ENCODE measurements around the gene CTNNA1. TPM values are rescaled to one million over a fixed set of nuclear protein-coding genes. Genes with fewer than 3 reads are reported as not detected.

The CTNNA1 gene
- total RNA-seq, 1 experiment from 2014 or later = 734 TPM

DNA sequence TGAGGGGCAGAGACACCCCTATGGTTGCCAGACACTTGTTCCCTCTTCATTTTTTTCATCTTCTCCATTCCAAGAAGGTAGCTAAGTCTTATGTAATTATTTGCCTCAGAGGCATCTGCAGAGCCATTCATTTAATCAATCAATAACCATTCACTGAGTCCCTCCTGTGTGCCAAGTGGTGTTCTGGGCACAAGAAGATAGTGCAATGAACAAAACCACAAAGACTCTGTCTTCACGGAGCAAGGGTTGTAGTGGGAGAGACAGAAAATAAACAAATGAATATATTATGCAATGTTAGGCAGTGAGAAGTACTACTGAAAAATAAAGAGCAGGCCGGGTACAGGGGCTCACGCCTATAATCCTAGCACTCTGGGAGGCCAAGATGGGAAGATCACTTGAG, 41.4 kb upstream of the CTNNA1 start:
- no peaks in the 10 kb centered on the region for H3K27me3 Mint-ChIP-seq (ENCODE audit: unreplicated experiment)
- H3K36me3 Mint-ChIP-seq (ENCODE audit: insufficient read depth, unreplicated experiment) = no peaks in the 10 kb centered on the region
- no peak for DNase-seq
- no TSS peak for BruUV-seq (replicated peaks)
- CTCF ChIA-PET = interaction anchor here (0.5 to 0.6 kb wide), 2 partner anchors 13 to 35 kb away, joined by 3 read pairs; no protein-coding TSS in a partner anchor
- TF ChIP-seq, protein P1, sequence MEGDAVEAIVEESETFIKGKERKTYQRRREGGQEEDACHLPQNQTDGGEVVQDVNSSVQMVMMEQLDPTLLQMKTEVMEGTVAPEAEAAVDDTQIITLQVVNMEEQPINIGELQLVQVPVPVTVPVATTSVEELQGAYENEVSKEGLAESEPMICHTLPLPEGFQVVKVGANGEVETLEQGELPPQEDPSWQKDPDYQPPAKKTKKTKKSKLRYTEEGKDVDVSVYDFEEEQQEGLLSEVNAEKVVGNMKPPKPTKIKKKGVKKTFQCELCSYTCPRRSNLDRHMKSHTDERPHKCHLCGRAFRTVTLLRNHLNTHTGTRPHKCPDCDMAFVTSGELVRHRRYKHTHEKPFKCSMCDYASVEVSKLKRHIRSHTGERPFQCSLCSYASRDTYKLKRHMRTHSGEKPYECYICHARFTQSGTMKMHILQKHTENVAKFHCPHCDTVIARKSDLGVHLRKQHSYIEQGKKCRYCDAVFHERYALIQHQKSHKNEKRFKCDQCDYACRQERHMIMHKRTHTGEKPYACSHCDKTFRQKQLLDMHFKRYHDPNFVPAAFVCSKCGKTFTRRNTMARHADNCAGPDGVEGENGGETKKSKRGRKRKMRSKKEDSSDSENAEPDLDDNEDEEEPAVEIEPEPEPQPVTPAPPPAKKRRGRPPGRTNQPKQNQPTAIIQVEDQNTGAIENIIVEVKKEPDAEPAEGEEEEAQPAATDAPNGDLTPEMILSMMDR (IDR thresholded peaks at IDR 0.05; ENCODE audit: unreplicated experiment) = no peak
- intact Hi-C loops (cut with micrococcal nuclease; ENCODE audit: unreplicated experiment) = no loop called here
- no peaks in the 10 kb centered on the region for H3K9me3 Mint-ChIP-seq (ENCODE audit: low read depth, unreplicated experiment)
- H3K4me1 Mint-ChIP-seq (ENCODE audit: low read depth, unreplicated experiment) = peaks cover 28% of the 10 kb centered on the region
- no peak overlapping the region for H3K27ac Mint-ChIP-seq (ENCODE audit: unreplicated experiment)
- H3K4me3 Mint-ChIP-seq (ENCODE audit: low read depth, unreplicated experiment) = no peak overlapping the region

- DNase-seq = no peak
- CTCF ChIA-PET = interaction anchor here (0.5 kb wide), 1 partner anchor 36 kb away, joined by 3 read pairs; no protein-coding TSS in a partner anchor
- no peaks in the 10 kb centered on the region for H3K36me3 Mint-ChIP-seq (ENCODE audit: insufficient read depth, unreplicated experiment)
- H3K4me1 Mint-ChIP-seq (ENCODE audit: low read depth, unreplicated experiment) = peaks cover 28% of the 10 kb centered on the region
- no peaks in the 10 kb centered on the region for H3K9me3 Mint-ChIP-seq (ENCODE audit: low read depth, unreplicated experiment)
- intact Hi-C loops (cut with micrococcal nuclease; ENCODE audit: unreplicated experiment) = no loop called here
- no TSS peak for BruUV-seq (replicated peaks)
- TF ChIP-seq, protein P1 (IDR thresholded peaks at IDR 0.05; ENCODE audit: unreplicated experiment) = no peak
- H3K4me3 Mint-ChIP-seq (ENCODE audit: low read depth, unreplicated experiment) = no peak overlapping the region
- no peak overlapping the region for H3K27ac Mint-ChIP-seq (ENCODE audit: unreplicated experiment)
- H3K27me3 Mint-ChIP-seq (ENCODE audit: unreplicated experiment) = no peaks in the 10 kb centered on the region
Observed at GRCh38 chr5:138712324-138712723, 40.9 kb upstream of the CTNNA1 start.

GRCh38 chr5:138712791-138713190, 40.4 kb upstream of the CTNNA1 start:
- H3K27ac Mint-ChIP-seq (ENCODE audit: unreplicated experiment) = no peak overlapping the region
- no peak overlapping the region for H3K4me3 Mint-ChIP-seq (ENCODE audit: low read depth, unreplicated experiment)
- CTCF ChIA-PET = no interaction called here

GRCh38 chr5:138713247-138713646, 40.0 kb upstream of the CTNNA1 start:
- Mint-ChIP-seq H3K36me3 (ENCODE audit: insufficient read depth, unreplicated experiment) (no peaks in the 10 kb centered on the region), H3K27me3 (ENCODE audit: unreplicated experiment) (no peaks in the 10 kb centered on the region), H3K27ac (ENCODE audit: unreplicated experiment) (no peak overlapping the region), H3K4me3 (ENCODE audit: low read depth, unreplicated experiment) (no peak overlapping the region), H3K9me3 (ENCODE audit: low read depth, unreplicated experiment) (no peaks in the 10 kb centered on the region), H3K4me1 (ENCODE audit: low read depth, unreplicated experiment) (peaks cover 28% of the 10 kb centered on the region)
- no peak for DNase-seq
- no TSS peak for BruUV-seq (replicated peaks)
- intact Hi-C loops (cut with micrococcal nuclease; ENCODE audit: unreplicated experiment) = no loop called here
- CTCF ChIA-PET = no interaction called here
- TF ChIP-seq, protein P1 (IDR thresholded peaks at IDR 0.05; ENCODE audit: unreplicated experiment) = no peak

More at GRCh38 chr5:138712791-138713190, 40.4 kb upstream of the CTNNA1 start:
- intact Hi-C loops (cut with micrococcal nuclease; ENCODE audit: unreplicated experiment) = no loop called here
- TF ChIP-seq, protein P1 (IDR thresholded peaks at IDR 0.05; ENCODE audit: unreplicated experiment) = no peak
- no peaks in the 10 kb centered on the region for H3K36me3 Mint-ChIP-seq (ENCODE audit: insufficient read depth, unreplicated experiment)
- peaks cover 28% of the 10 kb centered on the region for H3K4me1 Mint-ChIP-seq (ENCODE audit: low read depth, unreplicated experiment)
- H3K27me3 Mint-ChIP-seq (ENCODE audit: unreplicated experiment) = no peaks in the 10 kb centered on the region
- H3K9me3 Mint-ChIP-seq (ENCODE audit: low read depth, unreplicated experiment) = no peaks in the 10 kb centered on the region
- no peak for DNase-seq
- no TSS peak for BruUV-seq (replicated peaks)

Measured in Calu3 (cell line).